ENCODE measurements around the gene EIF4E1B. TPM values are rescaled to one million over a fixed set of nuclear protein-coding genes. Genes with fewer than 3 reads are reported as not detected.

Gene EIF4E1B
- total RNA-seq, 2 donors from 2014 or later = not detected

DNA sequence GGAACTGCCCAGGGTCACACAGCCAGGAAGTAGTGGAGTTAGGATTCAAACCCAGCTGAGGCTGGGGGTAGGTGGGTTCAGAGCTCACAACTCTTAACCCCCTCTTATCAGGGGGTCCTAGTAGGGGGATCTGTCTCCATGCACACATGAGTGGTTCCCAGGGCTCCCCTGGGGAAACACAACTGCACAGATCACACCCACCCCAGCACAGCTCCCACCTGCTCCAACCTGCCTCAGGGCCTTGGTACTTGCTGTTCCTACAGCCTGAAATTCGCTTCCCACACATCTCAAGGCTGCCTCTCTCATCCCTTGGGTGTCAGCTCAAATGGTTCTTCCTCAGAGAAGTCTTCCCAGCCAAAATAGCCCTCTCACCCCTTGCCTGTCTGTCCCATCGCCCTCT lies 5.0 kb upstream of the EIF4E1B start:
- DNase-seq (ENCODE audit: low spot score) (no peak), ATAC-seq (no peak)
- H3K36me3 Mint-ChIP-seq = no peaks in the 10 kb centered on the region
- H3K4me1 Mint-ChIP-seq (ENCODE audit: low read depth in 2 of 2) = peaks cover 2 to 13% of the 10 kb centered on the region in 2 donors
- H3K9me3 Mint-ChIP-seq = no peaks in the 10 kb centered on the region
- no peak overlapping the region for H3K4me3 Mint-ChIP-seq
- H3K27ac Mint-ChIP-seq = no peak overlapping the region
- H3K27me3 Mint-ChIP-seq = peaks cover 34% of the 10 kb centered on the region in 2 donors

DNA sequence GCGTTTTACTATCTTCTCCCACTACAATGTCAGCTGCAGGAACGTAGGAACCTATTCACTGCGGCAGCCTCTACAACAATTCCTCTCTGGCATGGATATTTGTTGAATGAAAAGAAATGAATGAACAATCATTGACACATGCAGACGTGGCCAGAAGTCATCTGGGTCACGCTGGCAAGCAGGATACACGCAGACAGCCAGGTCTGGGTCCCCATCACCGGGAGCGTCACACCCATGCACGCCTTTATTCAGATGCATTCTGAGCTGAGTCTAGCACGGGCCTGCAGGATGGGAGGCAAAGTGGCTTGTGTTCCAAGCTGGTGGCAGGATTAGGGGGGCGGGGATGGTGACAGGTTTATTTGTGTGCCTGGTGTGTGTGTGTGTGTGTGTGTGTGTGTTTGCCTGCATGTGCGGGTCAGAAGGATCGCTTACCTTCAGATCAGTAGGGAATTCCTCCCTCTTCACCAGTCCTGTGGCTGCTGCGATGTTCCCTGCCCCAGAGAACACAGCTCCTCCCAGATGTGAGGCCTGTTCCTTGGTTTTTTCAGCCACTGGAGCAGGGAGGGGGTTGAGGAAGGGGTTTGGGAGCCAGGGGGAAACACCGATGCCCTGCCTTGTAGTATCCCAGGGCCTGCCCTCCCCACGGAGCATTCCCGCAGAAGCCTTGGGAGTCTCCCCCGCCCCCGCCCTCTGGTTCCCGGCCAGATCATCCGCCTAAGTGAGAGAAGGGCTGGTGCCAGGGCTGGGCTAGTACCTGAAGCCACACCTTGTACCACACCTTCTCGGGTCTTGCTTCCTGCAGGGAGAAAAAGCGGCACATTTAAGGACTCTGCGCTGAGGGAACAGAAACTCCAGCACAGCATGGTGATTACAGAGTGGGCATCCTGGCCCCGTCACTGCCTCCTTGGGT lies 4.3 kb upstream of the EIF4E1B start:
- ATAC-seq (no peak), DNase-seq (ENCODE audit: low spot score) (no peak)
- Mint-ChIP-seq H3K4me1 (ENCODE audit: low read depth in 2 of 2) (peaks cover 5 to 18% of the 10 kb centered on the region in 2 donors), H3K4me3 (no peak overlapping the region), H3K27ac (no peak overlapping the region), H3K27me3 (peaks cover 38 to 39% of the 10 kb centered on the region in 2 donors), H3K9me3 (no peaks in the 10 kb centered on the region), H3K36me3 (no peaks in the 10 kb centered on the region)

GRCh38 chr5:176626876-176627236 lies 3.6 kb upstream of the EIF4E1B start:
- ATAC-seq = no peak
- Mint-ChIP-seq H3K36me3 (no peaks in the 10 kb centered on the region), H3K27ac (no peak overlapping the region), H3K4me1 (ENCODE audit: low read depth in 2 of 2) (peaks cover 5 to 18% of the 10 kb centered on the region in 2 donors), H3K9me3 (no peaks in the 10 kb centered on the region), H3K4me3 (no peak overlapping the region), H3K27me3 (peaks cover 43 to 45% of the 10 kb centered on the region in 2 donors)
- DNase-seq (ENCODE audit: low spot score) = no peak

GRCh38 chr5:176627582-176627981 lies 2.9 kb upstream of the EIF4E1B start:
- Mint-ChIP-seq H3K36me3 (no peaks in the 10 kb centered on the region), H3K9me3 (no peaks in the 10 kb centered on the region), H3K27me3 (peaks cover 37 to 47% of the 10 kb centered on the region in 2 donors), H3K4me1 (ENCODE audit: low read depth in 2 of 2) (peaks cover 5 to 13% of the 10 kb centered on the region in 2 donors), H3K27ac (no peak overlapping the region), H3K4me3 (peak overlapping the region; percentile 34)
- no peak for ATAC-seq
- no peak for DNase-seq (ENCODE audit: low spot score)

DNA sequence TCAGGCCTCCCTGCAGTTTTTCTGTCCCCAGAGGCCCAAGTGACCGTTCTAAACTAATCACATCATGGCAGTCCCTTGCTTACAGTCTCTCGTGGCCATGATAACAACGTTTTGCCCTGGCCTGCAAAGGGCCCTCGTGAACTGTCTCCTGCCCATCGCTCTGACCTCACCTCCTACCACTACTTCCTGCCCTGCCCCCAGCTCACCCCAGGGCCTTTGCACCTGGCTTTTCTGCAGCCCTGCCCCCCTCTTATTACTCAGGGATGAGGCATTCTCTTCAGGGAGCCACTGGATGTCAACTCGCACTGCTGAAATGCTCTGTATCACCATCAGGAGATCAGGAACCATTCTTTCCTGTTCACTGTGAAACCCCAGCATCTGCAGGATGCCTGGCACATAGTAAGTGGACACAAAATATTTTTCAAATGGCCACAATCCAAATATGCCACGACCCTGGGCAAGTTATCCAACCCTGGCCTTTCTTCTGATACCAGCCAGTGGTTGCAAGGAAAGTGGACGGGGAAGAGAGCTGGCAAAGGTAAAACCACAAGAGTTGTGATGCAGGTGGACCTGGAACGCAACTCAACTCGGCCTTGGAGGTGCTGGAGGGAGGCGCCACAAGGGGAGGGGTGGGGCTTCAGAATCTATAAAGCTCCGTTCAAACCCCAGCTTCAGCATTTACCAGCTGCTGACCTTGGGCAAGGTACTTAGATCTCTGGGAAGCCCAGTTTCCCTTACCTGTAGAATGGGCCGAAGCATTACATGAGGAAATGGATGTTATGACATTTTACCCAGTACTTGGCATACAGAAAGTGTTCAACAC lies 1.9 kb upstream of the EIF4E1B start:
- no peaks in the 10 kb centered on the region for H3K36me3 Mint-ChIP-seq
- no peak for ATAC-seq
- DNase-seq (ENCODE audit: low spot score) = no peak

DNA sequence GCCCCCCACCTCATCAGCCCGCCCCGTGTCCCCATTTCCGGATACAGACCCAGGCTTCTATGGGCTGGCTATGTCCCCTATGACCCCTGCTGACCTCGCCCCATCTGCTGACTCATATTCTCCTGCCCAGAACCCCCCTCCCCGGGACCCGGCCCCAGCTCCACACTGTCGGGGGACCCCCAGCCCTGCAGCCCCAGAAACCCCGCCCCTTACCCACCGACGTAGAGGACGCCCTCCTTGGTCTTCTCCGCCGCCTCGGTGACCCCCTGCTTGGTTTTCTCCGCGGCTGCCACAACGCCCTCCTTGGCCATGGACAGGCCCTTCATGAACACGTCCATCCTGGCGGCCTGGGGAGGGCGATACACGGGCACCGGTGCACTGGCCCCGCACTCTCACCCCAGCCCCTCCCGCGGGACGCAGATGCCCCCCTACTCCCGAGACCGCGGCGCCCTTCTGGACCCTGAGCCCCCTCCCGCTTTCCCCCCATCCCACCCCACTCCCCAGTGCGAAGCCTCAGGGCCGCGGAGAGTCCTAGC lies 1.1 kb upstream of the EIF4E1B start:
- no peak for ATAC-seq
- Mint-ChIP-seq H3K27me3 (peaks cover 42 to 64% of the 10 kb centered on the region in 2 donors), H3K27ac (no peak overlapping the region), H3K36me3 (no peaks in the 10 kb centered on the region), H3K9me3 (no peaks in the 10 kb centered on the region), H3K4me1 (ENCODE audit: low read depth in 2 of 2) (peaks cover 5 to 17% of the 10 kb centered on the region in 2 donors), H3K4me3 (no peak overlapping the region)
- no peak for DNase-seq (ENCODE audit: low spot score)

More for the DNA sequence above, 1.9 kb upstream of the EIF4E1B start:
- Mint-ChIP-seq H3K9me3 (no peaks in the 10 kb centered on the region), H3K27ac (no peak overlapping the region), H3K4me1 (ENCODE audit: low read depth in 2 of 2) (peaks cover 5 to 16% of the 10 kb centered on the region in 2 donors), H3K27me3 (peaks cover 40 to 57% of the 10 kb centered on the region in 2 donors), H3K4me3 (no peak overlapping the region)

GRCh38 chr5:176630681-176631222 lies 277 bp downstream of the EIF4E1B start:
- no peak for ATAC-seq
- Mint-ChIP-seq H3K27ac (no peak overlapping the region), H3K4me1 (ENCODE audit: low read depth in 2 of 2) (peaks cover 9 to 17% of the 10 kb centered on the region in 2 donors), H3K9me3 (peaks cover 5% of the 10 kb centered on the region), H3K27me3 (peaks cover 49 to 72% of the 10 kb centered on the region in 2 donors), H3K4me3 (peak overlapping the region; percentile 19), H3K36me3 (no peaks in the 10 kb centered on the region)
- no peak for DNase-seq (ENCODE audit: low spot score)

DNA sequence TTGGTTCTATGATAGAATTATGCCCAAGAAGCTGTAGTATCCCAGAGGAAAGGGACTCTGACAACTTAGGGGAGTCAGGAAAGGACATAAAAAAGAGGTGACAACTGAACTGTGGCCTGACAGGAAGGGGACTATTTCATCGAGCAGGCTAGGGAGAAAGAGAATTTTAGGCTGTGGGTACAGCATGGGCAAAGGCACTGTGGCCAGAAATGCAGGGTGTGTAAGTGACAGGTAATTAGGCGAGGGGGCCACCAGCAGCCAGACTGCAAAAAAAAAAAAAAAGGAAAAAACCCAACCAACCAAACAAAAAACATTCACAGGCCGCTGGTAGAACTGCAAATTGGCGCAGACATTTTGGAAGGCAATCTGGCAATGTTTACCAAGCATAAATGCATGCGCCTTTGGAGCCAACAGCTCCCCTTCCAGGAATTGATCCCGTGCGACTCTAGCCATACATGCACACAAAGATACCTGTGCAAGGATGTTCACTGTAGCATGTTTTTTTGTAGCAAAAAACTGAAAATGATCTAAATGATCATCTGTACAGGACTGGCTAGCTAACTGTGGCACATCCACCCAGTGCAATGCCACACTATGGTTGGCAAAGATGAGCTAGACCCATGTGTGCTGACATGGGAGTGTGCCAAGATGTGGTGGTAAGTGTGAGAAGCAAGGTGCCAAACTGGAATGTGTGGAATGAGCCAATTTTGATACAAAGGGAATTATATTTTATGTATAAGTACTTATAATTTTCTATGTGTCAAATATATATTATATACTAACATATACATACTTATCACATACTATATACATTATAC lies 1.1 kb downstream of the EIF4E1B start:
- DNase-seq (ENCODE audit: low spot score) = no peak
- H3K27ac Mint-ChIP-seq = no peak overlapping the region
- H3K27me3 Mint-ChIP-seq = peaks cover 45 to 67% of the 10 kb centered on the region in 2 donors
- H3K9me3 Mint-ChIP-seq = peaks cover 5% of the 10 kb centered on the region
- H3K36me3 Mint-ChIP-seq = no peaks in the 10 kb centered on the region
- no peak for ATAC-seq
- no peak overlapping the region for H3K4me3 Mint-ChIP-seq
- H3K4me1 Mint-ChIP-seq (ENCODE audit: low read depth in 2 of 2) = peaks cover 9 to 17% of the 10 kb centered on the region in 2 donors

DNA sequence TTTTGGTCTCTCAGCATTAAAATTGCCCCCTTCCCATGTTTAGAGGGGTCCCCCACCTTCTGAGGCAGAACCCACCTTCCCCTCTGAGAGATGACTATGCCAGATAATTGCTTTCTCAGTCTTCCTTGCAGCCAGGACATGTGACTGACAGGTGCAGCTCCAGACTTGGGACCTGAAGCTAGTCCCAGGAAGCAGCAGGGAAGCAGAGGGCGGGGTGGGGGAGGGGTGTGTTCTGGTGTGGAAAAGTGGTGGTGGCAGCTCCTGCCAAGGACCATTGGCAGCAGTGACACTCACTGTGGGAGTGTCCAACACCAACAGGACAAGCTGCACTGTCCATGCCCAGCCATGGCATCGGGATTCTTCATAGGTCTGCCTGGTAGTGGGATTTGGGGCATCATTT lies 2.3 kb downstream of the EIF4E1B start:
- no peak overlapping the region for H3K27ac Mint-ChIP-seq
- ATAC-seq (no peak), DNase-seq (ENCODE audit: low spot score) (no peak)
- H3K4me3 Mint-ChIP-seq = no peak overlapping the region
- peaks cover 36 to 64% of the 10 kb centered on the region in 2 donors for H3K27me3 Mint-ChIP-seq
- no peaks in the 10 kb centered on the region for H3K36me3 Mint-ChIP-seq
- peaks cover 9 to 15% of the 10 kb centered on the region in 2 donors for H3K4me1 Mint-ChIP-seq (ENCODE audit: low read depth in 2 of 2)
- peaks cover 5% of the 10 kb centered on the region for H3K9me3 Mint-ChIP-seq

GRCh38 chr5:176633598-176633997 lies 3.1 kb downstream of the EIF4E1B start:
- H3K27ac Mint-ChIP-seq = no peak overlapping the region
- H3K36me3 Mint-ChIP-seq = no peaks in the 10 kb centered on the region

GRCh38 chr5:176636426-176636825 lies 6.0 kb downstream of the EIF4E1B start:
- Mint-ChIP-seq H3K4me1 (ENCODE audit: low read depth in 2 of 2) (peaks cover 4 to 5% of the 10 kb centered on the region in 2 donors), H3K4me3 (no peak overlapping the region)

More at GRCh38 chr5:176633598-176633997, 3.1 kb downstream of the EIF4E1B start:
- Mint-ChIP-seq H3K9me3 (peaks cover 5% of the 10 kb centered on the region), H3K4me1 (ENCODE audit: low read depth in 2 of 2) (peaks cover 9 to 12% of the 10 kb centered on the region in 2 donors), H3K4me3 (no peak overlapping the region), H3K27me3 (peaks cover 36 to 56% of the 10 kb centered on the region in 2 donors)
- no peak for DNase-seq (ENCODE audit: low spot score)
- ATAC-seq = no peak

GRCh38 chr5:176637556-176637955 lies 7.1 kb downstream of the EIF4E1B start:
- no peak for ATAC-seq
- Mint-ChIP-seq H3K4me3 (no peak overlapping the region), H3K4me1 (ENCODE audit: low read depth in 2 of 2) (peaks cover 4 to 5% of the 10 kb centered on the region in 2 donors), H3K9me3 (peaks cover 5% of the 10 kb centered on the region), H3K36me3 (no peaks in the 10 kb centered on the region), H3K27ac (no peak overlapping the region), H3K27me3 (peaks cover 24 to 28% of the 10 kb centered on the region in 2 donors)
- DNase-seq (ENCODE audit: low spot score) = no peak

More at GRCh38 chr5:176636426-176636825, 6.0 kb downstream of the EIF4E1B start:
- ATAC-seq (no peak), DNase-seq (ENCODE audit: low spot score) (no peak)
- peaks cover 5% of the 10 kb centered on the region for H3K9me3 Mint-ChIP-seq
- H3K27me3 Mint-ChIP-seq = peaks cover 26 to 39% of the 10 kb centered on the region in 2 donors
- H3K36me3 Mint-ChIP-seq = no peaks in the 10 kb centered on the region
- no peak overlapping the region for H3K27ac Mint-ChIP-seq

- Mint-ChIP-seq H3K4me1 (ENCODE audit: low read depth in 2 of 2) (peaks cover 3 to 5% of the 10 kb centered on the region in 2 donors), H3K9me3 (peaks cover 5% of the 10 kb centered on the region), H3K27ac (no peak overlapping the region), H3K4me3 (no peak overlapping the region), H3K27me3 (peaks cover 19 to 23% of the 10 kb centered on the region in 2 donors), H3K36me3 (no peaks in the 10 kb centered on the region)
- DNase-seq (ENCODE audit: low spot score) = no peak
- ATAC-seq = no peak
These were observed 8.0 kb downstream of the EIF4E1B start for GRCh38 chr5:176638437-176638836.
